ENCODE measurements around the gene COX19. TPM values are rescaled to one million over a fixed set of nuclear protein-coding genes. Genes with fewer than 3 reads are reported as not detected.
"Not testable (repeated sequence)": the region's sequence is repeated elsewhere in the genome, so short reads cannot be mapped to it uniquely, and the experiment has no call there.

Gene COX19
- polyA plus RNA-seq, 4 donors = 10.3 to 17.0 (median 14.8) TPM

DNA sequence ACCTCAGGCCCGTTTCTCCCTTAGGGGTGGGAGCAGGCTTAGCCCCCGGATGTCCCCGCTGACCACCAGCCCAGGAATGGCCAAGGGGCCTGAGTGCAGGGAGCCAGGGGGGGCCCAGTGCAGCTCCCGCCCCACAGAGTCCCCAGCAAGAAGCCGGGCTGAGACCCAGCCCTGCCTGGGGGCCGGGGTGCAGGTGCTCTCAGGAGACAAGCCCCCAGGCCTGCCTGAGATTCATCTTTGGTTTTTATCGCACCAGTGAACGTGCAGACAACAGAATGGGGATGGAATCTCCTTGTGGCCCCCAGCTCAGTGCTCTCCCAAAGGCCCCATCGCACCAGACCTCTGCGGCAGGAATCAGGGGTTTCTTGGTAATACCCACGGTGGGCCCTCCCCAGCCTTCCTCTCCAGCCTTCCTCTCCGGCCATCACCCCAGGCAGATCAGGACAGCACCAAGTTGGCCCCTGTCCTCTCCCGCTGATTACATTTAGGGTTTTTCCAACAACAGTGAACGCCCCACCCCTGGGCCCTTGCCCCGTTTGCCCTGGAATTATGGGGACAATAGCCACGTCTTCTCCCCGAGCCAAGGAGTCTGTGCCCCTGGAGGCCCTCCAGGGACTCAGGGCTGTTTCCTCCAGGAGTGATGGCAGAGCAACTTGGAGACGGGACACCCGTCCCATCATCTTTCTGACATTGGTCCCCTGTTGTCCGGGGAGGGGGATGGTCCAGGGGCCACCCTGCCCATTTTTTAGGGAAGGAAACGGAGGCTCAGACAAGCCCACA, 43.3 kb downstream of the COX19 start:
- no peak for DNase-seq (ENCODE audit: low read depth in 4 of 4, low spot score in 2 of 4)

GRCh38 chr7:930975-931758, 44.2 kb downstream of the COX19 start:
- DNase-seq (ENCODE audit: low read depth in 4 of 4, low spot score in 2 of 4) = no peak

GRCh38 chr7:929311-929711, 46.0 kb downstream of the COX19 start:
- DNase-seq (ENCODE audit: low read depth in 4 of 4, low spot score in 2 of 4) = no peak

- DNase-seq (ENCODE audit: low read depth in 4 of 4, low spot score in 2 of 4) = no peak
These were observed 48.2 kb downstream of the COX19 start for GRCh38 chr7:927031-927671.

DNA sequence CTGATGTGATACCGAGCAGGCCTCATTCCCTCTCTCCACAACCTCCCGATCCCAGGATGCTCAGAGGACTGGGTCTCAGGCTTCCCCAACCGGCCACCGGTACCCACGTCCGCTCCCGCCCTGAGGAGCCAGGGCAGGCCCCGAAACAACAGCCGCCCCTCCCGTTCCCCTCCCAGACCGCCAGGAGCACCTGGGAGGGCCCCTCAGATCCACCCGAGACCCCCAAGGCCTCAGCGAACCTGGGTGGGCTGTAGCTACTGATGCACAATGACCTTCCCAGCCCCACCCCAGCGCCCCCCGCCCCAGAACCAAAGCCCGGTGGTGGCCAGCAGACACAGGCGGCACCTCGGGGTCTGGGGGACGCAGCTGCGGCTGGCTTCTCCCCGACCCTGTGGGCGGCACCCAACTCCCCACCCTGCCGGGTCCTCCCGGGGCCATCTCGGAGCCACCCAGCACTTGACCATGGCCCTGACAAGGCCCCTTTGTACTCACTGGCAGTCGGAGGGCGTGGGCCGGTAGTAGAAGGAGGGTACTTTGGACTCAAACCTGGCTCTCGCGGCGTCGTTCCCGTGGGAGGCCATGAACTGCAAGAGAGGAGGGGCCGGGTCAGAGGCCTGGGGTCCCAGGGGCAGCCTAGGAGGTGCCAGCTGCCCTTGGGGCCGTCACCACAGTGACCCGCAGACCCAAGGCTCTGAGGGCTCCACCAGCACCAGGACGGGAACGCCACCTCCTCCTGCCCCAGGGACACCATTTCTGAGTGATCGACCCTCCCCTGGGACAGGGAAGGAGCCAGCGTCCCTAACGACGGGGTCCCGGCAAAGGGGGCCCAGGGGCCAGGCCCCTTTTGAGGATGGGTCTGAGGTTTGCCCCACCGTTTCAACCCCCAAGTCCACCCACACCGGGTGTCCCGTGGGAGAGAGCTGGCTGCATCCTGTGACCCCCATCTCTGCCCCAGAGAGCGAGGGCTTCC, 49.0 kb downstream of the COX19 start:
- DNase-seq (ENCODE audit: low read depth in 4 of 4, low spot score in 2 of 4) = no peak

DNA sequence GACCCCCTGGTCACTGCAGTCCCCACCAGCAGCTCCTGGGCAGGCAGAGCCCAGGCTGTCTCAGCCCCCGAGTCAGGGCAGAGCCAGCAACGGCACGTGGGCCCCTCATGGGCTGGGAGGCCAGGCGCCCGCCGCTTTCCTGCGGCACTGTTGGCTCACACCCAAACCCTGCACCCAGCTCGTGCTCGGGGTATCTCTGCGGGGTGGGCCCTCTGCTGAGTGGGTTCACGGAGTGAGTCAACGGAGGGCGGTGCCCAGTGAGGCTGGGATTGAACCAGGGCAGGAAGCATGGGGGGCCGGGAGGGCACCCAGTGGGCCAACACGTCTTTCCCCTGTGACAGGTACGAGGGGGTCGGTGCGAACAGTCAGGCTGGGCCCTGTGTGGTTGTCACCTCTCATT, 49.7 kb downstream of the COX19 start:
- DNase-seq (ENCODE audit: low read depth in 4 of 4, low spot score in 2 of 4) = no peak

DNA sequence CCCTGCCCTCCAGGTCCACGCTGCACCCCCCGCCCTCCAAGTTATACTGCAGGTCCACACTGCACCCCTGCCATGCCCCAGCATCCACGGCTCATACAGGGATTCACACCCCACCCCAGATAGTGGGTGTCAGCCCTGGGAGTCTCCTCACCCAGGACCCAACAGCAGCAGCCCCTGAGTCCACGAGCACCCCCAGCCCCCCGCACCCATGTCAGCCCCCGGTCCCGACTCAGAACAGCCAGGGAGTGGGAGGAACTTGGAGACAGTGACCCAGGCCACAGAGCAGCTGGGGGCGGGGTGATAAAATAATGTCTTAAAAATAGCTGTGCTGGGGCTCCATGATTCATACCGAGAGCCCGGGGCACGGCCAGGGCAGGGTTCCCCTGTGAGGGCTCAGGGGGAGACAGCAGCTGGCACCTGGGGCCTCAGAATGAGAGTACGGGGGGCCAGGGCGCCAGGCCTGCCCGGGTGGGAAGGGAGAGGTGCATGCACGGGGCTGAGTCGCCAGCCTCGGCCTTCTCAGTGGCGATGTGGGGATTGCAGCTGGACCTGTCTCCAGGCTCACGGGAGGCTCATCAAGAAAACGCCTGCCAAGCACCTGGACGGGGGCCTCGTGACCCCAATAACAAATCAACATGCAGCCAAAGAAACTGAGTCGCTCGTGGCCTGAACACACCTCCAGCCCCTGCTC, 50.7 kb downstream of the COX19 start:
- DNase-seq (ENCODE audit: low read depth in 4 of 4, low spot score in 2 of 4) = no peak

DNA sequence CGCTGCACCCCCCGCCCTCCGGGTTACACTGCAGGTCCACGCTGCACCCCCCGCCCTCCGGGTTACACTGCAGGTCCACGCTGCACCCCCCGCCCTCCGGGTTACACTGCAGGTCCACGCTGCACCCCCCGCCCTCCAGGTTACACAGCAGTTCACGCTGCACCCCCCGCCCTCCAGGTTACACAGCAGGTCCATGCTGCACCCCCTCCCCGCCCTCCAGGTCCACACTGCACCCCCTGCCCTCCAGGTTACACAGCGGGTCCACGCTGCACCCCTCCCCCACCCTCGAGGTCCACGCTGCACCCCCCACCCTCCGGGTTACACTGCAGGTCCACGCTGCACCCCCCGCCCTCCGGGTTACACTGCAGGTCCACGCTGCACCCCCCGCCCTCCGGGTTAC, 51.3 kb downstream of the COX19 start:
- DNase-seq (ENCODE audit: low read depth in 4 of 4, low spot score in 2 of 4) = not testable (repeated sequence)

DNA sequence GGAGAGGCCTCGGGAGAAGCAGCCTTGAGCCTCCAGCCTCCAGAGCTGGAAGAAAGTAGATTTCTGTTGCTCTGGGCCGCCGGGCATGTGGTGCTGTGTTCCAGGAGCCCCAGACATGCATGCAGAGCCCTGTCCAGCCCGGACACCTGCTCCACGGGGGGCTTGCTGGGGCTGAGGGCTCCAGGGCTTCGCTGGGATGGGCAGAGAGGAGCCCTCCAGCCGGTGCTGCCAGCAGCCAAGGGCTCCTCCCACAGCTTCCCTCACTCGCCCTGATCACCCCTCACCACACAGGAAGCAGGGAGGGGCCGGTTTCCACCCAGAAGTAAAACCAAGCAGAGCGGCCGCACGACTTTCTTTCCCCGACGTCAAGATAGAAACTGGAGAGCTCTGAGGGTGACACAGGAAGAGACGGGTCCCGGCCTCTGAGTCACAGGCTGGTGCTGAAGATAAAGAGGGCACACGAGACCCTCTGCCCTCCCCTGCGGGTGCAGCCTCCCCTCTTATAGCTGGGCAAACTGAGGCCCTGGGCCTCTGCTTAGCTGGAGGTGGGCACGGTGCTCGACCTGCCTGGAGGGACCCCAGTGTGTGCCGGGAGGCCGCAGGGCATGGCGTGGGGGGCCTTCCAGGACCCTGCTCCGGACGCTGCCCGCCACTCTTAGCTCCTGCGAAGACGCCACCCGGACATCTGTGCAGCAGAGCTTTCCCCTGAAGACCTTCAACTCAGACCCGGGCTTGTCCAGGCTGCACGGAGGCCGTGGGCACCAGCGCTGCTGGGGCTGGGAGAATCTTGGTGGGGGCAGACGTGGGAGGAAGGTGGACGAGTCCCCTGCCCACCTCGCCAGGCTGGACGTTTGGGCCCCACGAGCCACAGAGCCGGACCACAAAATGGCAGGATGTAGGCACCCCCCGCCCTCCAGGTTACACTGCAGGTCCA, 52.0 kb downstream of the COX19 start:
- DNase-seq (ENCODE audit: low read depth in 4 of 4, low spot score in 2 of 4) = no peak

DNA sequence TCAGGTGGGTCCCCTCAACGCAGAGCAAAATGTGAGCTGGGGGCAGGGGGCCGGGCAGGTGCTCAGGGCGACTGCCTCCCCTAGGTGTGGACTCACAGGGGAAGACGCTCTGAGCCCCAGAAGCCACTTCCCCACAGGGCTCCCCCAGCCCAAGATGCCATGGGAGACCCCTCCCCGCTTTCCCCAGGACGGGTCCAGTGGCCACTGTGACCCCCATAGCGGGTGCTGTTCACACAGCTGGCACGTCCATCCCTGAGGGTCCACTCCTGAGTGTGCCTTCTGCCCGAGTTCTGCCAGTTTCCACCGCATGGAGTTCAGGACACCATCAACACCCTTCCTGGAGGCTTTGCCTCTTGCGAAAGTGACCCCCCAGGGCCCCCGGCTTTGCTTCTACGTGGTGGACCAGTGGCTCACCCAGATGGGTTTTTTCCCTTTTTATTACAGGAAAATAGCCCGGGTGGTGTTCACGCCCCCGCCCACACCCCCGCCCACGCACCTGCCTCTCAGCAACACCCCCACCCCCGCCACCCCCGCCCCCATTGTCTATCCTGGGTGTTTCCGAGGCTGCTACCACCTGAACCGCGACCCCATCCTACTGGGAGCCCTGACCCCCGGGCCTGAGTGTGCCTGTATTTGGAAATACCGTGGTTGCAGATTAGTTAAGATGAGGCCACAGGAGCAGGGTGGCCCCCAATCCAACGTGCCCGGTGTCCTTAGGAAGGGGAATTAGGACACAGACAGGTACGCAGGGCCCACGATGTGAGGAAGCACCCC, 52.8 kb downstream of the COX19 start:
- no peak for DNase-seq (ENCODE audit: low read depth in 4 of 4, low spot score in 2 of 4)

GRCh38 chr7:921581-922333, 53.6 kb downstream of the COX19 start:
- DNase-seq (ENCODE audit: low read depth in 4 of 4, low spot score in 2 of 4) = no peak

DNA sequence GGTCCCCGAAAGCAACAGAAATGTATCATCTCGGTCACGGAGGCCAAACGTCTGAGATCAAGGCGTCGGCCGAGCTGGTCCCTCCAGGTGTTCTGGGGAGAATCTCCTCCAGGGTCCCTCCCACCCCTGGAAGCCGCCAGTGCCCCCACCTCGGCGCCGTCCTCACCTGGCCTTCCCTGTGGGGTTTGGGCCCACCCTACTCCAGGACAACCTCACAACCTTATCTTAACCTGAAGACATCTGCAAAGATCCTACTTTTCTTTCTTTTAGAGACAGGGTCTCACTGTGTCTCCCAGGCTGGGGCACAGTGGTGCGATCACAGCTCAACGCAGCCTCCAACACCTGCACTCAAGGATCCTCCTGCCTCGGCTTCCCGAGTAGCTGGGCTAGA, 54.3 kb downstream of the COX19 start:
- no peak for DNase-seq (ENCODE audit: low read depth in 4 of 4, low spot score in 2 of 4)

DNA sequence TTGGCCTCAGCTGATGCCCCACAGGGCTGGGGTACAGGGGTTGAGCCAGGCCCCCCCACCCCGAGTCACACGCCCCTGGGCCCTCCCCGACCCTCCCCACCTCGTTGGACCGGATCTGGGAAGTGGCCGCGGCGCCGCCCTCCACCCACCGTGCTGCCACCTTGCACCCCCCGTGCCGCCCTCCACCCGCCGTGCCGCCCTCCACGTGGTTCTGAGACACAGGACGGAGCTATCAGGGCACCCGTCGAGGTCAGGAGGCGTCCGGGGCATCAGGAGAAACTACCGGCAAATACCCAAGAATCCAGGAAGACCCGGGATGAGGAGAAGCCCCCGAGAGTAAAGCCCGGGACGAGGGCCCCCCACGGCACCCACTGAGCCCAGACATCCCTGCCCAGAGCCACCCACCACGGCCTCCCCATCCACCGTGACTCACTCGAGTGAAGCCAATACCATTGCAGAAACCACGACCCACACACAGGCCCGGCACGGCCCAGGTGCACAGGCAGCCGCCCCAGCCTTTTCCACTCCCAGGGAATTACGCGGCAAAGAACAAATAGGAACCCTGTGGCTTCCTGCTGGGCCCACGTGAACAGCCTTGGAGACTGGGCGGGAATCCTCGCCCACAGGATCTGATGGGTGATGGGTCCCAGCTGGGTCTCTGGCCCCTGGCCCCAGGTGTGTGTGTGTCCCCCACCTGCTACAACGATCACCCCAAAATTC, 54.8 kb downstream of the COX19 start:
- no peak for DNase-seq (ENCODE audit: low read depth in 4 of 4, low spot score in 2 of 4)

GRCh38 chr7:919924-920341, 55.4 kb downstream of the COX19 start:
- DNase-seq (ENCODE audit: low read depth in 4 of 4, low spot score in 2 of 4) = no peak

GRCh38 chr7:919114-919442, 56.3 kb downstream of the COX19 start:
- DNase-seq (ENCODE audit: low read depth in 4 of 4, low spot score in 2 of 4) = no peak

DNA sequence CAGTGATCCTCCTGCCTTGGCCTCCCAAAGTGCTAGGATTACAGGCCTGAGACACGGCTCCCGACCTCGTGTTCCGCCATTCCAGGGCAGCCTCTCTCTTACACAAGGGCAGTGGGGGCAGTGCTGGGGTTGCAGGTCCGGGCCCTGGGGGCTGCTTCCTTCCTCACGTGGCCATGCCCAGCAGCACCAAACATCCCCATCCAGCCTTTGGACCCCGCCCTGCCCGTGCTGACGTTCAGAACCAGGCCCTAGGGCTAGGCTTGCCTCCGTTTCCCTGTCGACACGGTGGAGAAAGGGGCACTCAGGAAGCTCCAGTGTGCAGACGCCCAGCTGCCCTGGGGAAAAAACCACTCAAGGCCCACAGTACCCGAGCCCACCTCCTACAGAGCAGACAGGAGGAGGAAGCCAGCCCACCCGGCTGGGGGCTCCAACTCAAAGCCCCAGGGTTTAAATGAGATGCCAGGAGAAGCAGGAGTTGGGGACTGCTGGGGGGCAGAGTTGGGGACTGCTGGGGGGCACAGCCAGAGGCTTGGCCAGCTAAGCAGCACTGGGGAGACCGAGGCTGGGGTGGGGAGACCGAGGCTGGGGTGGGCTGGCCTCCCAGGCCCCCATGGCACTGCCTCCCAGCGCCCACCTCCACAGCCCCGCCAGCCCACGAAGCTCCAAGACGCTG, 56.8 kb downstream of the COX19 start:
- DNase-seq (ENCODE audit: low read depth in 4 of 4, low spot score in 2 of 4) = no peak

All from left renal cortex interstitium (tissue), 4 donors.